Inflammatory macrophage treated with lipopolysaccharide for 1 hour (primary cell): Measurements from ENCODE around the gene NANOGP8.
"Not testable (repeated sequence)": the region's sequence is repeated elsewhere in the genome, so short reads cannot be mapped to it uniquely, and the experiment has no call there.

Experiments
- DNase-seq, 2 donors: peaks; one replicate each; pipeline ENCODE4 v3.0.0-alpha.2; 2020 to 2022

NANOGP8 gene, protein sequence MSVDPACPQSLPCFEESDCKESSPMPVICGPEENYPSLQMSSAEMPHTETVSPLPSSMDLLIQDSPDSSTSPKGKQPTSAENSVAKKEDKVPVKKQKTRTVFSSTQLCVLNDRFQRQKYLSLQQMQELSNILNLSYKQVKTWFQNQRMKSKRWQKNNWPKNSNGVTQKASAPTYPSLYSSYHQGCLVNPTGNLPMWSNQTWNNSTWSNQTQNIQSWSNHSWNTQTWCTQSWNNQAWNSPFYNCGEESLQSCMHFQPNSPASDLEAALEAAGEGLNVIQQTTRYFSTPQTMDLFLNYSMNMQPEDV

DNA sequence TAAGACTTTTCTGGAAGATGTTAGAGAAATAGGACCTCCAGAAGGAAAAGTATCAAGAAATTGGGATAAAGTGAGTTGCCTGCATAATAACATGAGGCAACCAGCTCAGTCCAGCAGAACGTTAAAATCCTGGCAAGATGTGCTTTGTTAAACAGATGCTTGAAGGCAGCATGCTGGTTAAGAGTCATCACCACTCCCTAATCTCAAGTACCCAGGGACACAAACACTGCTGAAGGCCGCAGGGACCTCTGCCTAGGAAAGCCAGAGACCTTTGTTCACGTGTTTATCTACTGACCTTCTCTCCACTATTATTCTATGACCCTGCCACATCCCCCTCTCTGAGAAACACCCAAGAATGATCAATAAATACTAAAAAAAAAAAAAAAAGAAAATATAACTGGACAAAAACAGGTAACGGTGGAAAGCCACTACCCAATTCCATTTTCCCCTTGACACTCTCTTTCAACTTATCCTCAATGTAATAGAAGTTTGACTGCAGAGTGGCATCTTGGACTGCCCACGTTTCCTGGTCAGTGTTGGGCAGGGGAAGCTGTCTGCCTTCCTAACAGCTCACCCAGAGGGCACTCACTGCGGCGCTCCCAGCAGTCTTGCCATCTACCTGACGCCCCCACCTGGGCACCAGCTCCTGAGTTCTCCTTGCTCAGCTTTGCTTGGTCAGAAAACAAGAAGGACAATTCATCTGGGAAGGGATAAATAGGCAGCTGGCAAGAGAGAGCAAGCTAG lies at the start of gene NANOGP8:
NANOGP8 (minus strand) TSS at position 120 of the 744 bp plus-strand sequence. CDS start 185 bp downstream, outside the sequence.
- DNase-seq, result not testable (repeated sequence)

DNA sequence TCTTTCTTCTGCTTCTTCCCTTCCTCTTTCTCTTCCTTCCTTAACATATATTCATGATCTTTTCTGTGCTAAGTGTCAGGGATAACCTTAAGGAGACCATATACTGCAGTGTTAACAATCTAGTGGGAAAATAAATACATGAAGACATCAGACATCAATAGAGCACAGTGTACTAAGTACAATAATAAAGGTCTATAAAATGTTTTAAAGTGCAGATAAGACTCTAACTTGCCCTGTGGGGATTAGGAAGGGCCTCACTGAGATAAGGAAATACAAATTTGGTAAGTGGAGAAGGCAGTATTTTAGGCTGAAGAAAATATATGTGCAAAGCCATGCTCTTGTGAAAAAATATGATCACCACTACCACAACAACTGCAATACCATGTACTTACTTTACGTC lies 49.2 kb upstream of the NANOGP8 start:
- no peak for DNase-seq

DNA sequence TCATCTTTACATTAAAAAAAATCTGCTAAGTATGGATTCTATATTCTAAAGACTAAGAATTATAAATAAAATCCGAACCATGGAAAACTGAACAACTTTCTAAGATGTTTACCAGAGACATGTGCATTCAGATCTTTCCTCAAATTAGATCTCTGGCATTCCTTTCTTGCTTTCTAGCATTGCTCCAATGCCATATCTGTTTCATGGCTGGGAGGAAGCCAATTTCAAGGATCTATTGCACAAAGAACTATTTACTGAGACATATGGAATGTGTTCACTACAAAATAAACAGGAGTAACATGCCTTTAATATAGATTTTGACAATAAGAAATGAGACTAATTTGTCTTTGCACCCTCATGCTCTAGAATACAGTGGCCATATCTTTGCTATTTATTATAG lies 45.1 kb upstream of the NANOGP8 start:
- no peak for DNase-seq

DNA sequence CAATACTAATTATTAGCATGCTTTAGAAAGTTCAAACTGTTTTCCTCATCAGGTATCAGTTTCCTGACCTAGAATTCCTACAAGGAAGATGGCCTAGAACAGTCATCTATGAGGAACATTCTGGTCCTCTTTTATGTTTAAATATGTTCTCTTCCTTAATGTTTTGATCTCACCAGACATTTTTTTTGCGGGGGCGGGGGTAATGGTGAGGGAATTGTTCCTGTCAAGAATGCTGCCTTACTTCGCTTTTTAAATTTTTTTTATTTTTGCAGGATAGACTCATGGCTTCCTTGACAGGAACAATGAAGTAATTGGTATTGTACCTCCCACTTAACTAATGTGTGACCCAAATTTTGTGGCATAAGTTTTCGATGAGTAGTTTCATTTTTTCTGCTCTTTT lies 44.3 kb upstream of the NANOGP8 start:
- DNase-seq, result no peak

DNA sequence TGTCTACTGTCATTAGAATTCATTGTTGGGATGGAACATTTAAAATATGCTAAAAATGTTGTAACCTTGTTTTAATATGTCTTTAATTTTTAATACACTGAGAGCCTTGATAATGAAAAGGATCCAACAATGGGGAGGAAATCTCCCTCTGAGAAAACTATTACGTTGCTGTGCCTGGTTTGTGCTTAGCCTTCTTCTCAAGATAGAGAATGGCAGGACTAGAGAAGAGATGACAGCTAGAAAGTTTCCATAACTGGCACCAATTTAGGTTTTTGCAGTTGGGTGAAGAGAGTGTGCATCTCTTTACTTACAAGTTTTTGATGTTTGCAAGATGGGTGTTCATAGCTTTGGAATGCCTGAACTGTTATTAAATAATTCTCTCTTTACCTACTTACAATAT lies 42.6 kb upstream of the NANOGP8 start:
- no peak for DNase-seq

DNA sequence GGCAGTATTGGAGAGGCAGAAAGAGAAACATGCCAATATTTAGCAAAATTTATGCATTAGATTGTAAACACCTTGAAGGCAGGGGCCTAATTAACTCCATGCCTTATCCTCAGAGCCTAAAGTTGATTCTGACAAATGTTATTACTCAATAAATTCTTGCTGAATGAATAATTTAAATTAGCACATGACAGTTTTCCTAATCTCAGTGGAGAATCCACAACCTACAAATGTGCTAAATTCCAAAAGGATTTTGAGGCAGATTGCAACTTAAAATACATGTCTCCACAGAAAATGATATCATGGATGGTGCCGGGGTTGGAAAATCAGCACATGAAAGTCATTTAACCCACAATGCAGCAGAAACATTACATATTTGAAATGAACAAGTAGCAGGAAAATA lies 41.1 kb upstream of the NANOGP8 start:
- DNase-seq, result no peak

DNA sequence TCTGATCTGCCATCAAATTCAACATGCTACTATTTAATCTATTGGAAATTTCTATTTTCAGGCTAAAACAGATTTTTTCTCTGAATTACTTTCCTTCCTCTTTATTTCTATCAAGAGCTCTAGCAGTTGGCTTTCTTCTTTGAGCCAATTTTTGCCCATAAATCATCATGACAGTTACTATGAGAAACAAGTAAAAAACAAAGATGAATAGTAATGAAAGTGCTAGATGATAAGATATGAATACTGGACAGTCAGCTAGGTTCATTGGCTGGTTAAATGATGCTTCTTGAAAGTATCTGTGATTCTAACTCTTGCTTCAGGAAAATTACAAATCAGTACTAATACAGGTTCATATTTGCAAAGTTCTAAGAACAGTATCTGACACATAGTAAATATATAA lies 38.6 kb upstream of the NANOGP8 start:
- DNase-seq, result no peak

DNA sequence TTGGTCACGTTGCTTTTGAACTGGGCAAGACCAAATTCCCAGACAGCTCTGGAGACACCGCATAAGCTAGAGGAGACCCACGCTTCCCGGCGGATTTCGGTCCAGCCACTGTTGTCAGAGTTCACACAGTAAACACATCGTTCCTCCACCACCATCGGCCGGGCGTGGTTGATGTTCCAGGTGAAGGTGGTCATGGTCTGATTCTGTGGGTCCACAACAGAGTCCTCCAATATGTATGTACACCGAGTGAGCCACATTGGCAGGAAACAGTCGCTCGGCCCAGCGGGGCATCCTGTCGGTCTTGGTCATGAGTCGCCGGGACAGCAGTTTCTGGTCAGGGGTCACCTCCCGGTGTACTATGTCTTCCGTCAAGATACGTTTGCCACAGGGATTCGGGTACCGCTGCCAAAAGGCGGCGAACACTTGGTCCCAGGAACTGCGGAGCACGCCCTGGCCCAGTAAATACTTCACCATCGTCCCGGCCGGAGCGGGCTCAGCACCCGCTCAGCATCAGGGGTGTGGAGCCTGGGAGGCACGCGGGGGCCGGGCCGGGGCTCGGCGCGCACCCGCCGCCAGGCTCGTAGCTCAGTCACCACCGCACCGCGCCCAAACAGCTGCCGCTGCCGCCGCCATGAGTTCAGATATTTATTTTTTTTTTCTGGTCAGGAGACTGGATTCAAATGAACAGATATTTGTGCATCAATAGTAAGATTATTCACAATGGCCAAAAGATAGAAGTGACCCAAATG lies 36.7 kb upstream of the NANOGP8 start:
- DNase-seq, result no peak

DNA sequence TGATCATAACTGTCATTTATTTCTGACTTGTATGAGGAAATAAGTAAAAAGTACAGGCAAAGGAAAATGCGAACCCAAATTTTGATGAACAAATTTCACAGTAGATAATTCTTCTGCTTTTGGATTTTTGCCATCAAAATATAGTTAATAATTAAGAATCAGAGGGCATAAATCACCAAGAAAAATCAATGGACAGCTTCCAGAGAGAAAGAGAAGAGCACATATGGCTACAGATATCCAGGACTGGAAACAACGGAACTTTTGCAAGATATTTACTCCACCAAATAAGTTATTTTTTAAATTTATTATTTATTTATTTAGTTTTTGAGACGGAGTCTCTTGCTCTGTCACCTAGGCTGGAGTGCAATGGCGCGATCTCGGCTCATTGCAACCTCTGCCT lies 35.1 kb upstream of the NANOGP8 start:
- DNase-seq, result no peak

DNA sequence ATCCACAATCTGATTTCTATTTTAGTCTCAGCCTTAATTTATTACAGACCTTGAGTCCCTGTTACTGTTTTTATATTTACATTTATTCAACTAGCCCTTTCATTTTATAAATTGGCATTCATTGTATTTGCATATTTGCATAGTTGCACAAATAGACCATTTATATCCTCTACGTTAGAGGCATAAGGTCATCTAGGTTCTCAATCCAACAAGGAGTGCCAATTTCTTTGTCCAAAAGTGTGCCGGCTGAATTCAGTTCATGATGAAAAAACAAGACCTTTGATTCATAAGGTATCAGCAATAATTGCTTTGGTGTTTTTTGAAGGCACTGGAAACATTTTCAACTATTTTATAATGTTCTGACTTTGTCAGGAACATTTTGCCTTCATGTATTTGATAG lies 33.9 kb upstream of the NANOGP8 start:
- no peak for DNase-seq

DNA sequence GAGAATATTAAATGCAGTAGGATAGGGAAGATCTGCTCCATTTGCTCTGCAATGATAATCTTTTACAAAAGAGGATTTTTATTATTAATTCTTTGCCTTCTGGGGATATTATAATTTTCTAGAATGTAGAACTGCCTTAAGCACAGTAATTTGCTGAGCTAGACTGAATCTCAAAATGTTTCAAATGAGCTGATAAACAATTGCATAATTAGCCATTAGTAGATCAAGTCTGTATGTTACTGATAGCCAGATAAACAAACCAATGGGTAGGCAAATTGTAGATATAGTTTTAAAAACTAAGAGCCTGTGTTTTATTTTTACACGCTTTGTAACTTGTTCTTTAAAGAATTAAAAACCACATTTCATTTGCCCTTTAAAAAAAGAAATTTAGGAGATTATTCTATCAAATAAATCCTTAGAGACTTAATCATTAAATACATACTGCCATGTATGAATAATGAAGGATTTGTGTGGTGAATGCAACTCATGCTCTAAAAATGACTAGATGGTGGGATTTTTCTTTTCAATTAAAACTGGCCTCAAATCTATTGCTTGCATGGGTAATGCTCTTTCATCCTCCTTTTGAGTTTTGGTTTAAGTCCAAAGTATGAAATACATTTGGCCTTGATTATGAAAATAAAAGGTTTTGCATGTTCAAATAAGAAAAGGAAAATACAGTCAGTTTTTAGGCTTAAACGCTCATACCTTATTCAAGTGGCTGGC lies 32.6 kb upstream of the NANOGP8 start:
- DNase-seq, result no peak

DNA sequence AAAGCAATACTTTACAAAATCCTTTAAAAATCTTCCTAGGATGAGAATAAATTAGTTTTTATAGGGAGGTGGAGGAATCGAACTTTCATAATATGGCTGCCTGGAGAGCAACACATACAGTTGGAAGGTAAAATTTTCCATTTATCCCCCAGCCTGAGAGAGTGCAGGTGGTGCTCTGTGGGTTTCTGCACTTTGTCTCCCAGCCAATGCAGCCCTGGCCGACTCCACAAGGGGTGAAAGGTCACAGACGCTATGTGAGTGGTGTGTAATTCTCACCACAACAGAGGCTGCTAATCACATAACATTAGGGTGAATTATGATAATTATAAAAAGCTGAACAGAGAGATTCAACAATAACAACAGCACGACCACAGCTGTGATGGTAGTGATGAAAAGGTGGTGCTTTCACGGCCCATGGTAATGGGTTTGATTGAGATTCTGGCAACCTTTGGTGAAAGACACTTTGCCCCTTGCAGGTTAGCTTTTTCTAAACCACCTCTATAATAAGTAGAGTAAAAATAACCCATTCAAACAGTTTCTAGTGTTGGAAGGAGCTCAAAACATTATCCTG lies 30.1 kb upstream of the NANOGP8 start:
- DNase-seq, result no peak

DNA sequence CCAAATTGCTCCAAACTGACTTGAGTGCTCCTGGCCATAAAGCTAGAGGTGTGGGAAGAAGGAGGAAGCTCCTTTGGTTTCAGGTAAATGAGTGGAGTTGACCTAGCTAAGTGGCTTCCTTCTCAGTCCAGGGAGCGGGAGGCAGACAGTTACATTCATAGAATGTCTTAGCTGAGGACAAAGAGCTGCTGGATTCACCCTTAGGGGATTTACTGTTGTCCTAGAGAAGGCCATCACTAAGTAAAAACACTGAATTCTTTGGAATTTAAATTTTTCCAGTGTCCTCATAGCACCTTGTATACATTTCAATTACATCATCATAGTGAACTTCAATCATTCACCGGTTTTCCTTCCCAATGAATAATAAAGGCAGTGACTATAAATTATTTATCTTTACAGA lies 27.3 kb upstream of the NANOGP8 start:
- no peak for DNase-seq

DNA sequence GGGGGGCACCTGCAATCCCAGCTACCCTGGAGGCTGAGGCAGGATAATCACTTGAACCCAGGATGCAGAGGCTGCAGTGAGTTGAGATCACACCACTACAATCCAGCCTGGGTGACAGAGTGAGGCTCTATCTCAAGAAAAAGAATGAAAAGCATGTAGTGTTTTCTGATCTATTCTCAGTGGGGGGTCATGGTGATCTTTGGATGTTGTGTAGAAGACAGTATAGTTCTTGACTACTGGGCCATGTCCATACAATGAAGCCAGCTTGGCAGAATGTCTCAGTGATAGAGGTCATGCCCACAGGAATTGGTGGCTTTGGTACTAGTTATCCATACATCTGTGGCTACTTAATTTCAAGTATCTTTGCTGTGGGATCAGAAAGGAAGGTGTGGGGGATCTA lies 26.8 kb upstream of the NANOGP8 start:
- no peak for DNase-seq

DNA sequence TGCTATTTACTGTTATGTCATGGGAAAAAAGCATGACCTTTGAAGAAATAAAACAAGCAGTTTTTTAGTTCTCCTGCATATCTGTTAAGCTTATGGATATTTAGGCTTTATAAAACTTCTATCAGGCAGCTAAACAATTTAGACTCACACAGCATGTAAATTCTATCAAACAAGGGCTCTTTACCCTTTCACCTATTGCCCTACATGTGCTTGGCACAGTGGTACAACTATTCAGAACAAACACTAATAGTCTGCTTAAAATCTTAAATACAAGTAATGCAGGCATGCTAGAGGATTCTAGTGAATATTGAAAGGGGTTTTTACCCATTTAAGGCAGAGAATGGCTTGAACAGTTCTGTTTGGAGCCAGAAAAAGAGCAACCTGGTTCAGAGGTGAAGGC lies 23.4 kb upstream of the NANOGP8 start:
- no peak for DNase-seq

DNA sequence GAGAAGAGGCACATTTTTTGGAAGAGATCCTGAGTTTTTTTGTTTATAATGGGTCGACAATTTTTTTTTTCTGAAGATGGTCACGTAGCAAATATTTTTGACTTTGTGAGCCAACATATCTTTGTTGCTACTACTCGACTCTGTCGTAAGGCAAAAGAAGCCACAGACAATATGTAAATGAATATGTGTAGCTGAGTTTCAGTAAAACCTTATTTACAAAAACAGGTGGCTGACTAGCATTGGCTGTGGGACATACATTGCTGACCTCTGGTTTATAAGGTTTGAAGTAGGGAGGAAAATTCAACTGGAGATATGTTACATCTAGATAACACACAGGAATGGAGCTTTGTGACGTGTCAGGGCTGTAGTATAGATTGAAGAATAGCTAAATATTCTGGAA lies 22.5 kb upstream of the NANOGP8 start:
- no peak for DNase-seq

DNA sequence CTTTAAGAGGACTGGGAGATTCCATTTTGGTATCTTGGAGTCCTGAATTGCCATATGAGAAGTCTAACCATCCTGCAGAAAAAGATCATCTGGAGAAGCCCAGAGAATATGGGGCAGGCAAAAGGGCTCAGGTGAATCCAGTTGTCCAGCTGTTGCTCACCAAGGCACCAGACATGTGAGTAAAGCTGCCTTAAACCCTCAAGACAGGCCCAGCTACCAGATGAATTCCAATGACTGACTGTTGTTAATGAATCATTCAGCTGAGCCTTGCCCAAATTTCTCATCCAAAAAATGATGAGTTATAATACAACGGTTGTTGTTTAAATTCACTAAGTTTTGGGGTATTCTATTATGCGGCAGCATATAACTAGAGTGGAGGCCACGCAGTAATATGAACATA lies 22.0 kb upstream of the NANOGP8 start:
- DNase-seq, result no peak

DNA sequence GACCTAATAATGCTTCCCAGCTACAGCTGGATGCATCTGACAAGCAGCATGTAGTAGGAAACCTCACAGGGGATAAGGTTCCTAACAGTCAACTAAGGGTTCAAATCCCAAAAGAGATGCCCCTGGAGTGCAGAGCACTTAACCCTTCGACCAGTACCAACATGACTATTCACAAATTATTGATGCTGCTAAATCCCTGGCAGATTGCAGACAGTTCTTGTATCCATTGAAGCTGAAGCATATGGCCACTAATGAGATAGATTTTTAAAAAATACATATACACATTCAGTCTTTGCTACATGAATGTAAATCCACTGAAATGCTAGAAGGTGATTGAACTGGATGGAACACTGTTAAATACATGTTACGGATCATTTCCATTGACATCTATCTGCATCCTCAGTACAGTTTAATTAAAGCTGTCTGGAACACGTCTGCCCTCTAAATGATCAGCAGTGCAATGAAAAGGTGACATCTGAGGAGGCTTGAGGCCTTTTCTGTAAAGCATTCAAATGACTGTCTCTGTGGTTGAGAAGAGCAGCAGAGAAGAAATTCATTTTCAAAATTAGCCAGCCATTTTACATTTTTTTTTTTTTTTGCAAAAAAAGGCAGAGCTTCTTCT lies 19.5 kb upstream of the NANOGP8 start:
- DNase-seq, result no peak

DNA sequence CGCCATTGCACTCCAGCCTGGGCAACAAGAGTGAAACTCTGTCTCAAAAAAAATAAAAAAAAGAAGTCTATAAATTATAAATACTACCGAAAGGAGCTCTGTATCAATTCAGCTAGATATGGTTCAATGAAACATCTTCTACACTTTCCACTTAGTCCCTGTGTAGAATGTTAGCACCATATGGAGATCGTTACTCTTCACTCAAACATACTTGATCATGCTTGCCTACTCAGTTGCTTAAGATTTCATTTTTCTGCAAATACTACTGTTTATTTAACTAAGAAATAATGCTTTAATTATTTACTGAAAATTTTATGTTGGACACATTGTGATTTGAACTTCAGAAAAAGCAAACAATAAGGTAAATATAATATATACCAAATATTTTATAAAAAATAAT lies 17.1 kb upstream of the NANOGP8 start:
- no peak for DNase-seq

DNA sequence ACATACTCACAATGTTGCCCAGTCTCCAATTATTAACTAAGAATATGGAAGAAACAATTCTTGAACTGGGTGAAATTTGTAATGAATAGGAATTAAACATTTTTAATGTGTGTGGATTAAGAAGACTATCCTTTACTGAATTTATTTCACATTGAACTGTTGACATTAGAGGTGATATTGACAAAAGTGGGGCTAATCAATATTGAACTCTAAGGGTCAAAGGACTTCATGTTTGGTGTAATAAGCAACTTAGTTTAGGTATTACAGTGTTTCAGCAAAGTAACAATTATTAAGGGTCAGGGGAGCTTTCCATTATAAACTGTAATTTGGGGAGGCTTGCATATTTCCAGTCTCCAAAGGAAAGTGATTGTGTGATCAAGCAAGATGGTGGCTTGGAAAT lies 16.2 kb upstream of the NANOGP8 start:
- DNase-seq, result no peak

DNA sequence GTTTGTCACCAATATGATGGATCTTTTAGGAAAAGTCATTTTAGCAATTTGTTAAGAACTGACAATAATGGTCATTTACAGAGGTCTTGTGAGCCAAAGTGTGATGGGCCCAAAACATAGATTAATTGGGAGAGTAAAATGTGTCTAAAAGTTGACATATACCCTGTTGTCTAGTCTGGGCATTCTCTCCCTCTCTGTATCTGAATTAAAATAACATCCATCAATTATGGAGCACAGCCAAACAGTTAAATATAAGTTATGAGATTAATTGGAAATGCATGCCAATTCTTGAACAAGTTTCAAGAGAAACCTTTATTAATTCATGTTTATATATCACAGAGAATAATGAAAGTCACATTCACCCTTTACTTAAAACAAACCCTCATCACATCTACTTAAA lies 13.6 kb upstream of the NANOGP8 start:
- DNase-seq, result no peak

DNA sequence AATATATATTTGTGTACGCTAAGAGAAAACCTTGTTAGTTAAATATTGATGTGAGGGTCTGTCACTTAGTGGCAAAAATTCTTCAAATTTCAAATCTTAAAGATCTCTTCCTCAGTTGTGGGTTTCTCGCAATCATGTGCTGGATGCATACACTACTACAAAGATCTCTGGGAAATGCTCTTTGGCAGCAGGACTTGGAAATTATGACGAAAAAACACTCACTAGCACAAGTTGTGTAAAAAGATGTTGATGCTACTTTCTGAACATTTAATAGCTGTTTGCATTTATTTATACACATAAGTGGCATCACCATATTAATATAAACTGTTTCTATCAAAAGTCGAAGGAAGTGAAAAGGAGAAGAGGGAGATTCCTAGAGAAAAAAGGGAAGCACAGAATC lies 10.8 kb upstream of the NANOGP8 start:
- no peak for DNase-seq
